HG02763 (cell line): ENCODE data around the gene NYAP1.

ENCODE experiments used
- ATAC-seq: cut with Tn5 transposase; IDR thresholded peaks from one replicate; pipeline ENCODE4 v1.9.1; 2021; ENCODE audit warnings: mild to moderate bottlenecking, moderate library complexity; ENCODE audit not compliant: unreplicated experiment

NYAP1 gene

GRCh38 chr7:100456562-100456961 is 27.2 kb upstream of the NYAP1 start:
- ATAC-seq = no peak

GRCh38 chr7:100457033-100457432 is 26.7 kb upstream of the NYAP1 start:
- no peak for ATAC-seq

- ATAC-seq = no peak
Measured at GRCh38 chr7:100464210-100464660, 19.5 kb upstream of the NYAP1 start, which contains the start of gene SPACDR. SPACDR (minus strand) TSS chr7:100464260; CDS start chr7:100464025, 235 bp downstream.

GRCh38 chr7:100464791-100465190 is 18.9 kb upstream of the NYAP1 start:
- no peak for ATAC-seq

- ATAC-seq = no peak
Measured at GRCh38 chr7:100465299-100465698, 18.4 kb upstream of the NYAP1 start.

- ATAC-seq = no peak
Measured at GRCh38 chr7:100465702-100466311, 17.9 kb upstream of the NYAP1 start.

- ATAC-seq = no peak
Measured at GRCh38 chr7:100466653-100467605, 16.8 kb upstream of the NYAP1 start.

GRCh38 chr7:100467638-100468373 is 15.9 kb upstream of the NYAP1 start:
- ATAC-seq = no peak

- ATAC-seq = peak; percentile 61
Measured at GRCh38 chr7:100469227-100470044, 14.3 kb upstream of the NYAP1 start.

GRCh38 chr7:100471021-100471420 is 12.7 kb upstream of the NYAP1 start:
- no peak for ATAC-seq

- ATAC-seq = no peak
Measured at GRCh38 chr7:100472121-100472851, 11.4 kb upstream of the NYAP1 start.

GRCh38 chr7:100472854-100473499 is 10.8 kb upstream of the NYAP1 start:
- ATAC-seq = no peak

- no peak for ATAC-seq
Measured at GRCh38 chr7:100475549-100475948, 8.2 kb upstream of the NYAP1 start.

- no peak for ATAC-seq
Measured at GRCh38 chr7:100476101-100476780, 7.5 kb upstream of the NYAP1 start.

- ATAC-seq = no peak
Measured at GRCh38 chr7:100476903-100477870, 6.5 kb upstream of the NYAP1 start.

GRCh38 chr7:100477871-100478267 is 5.9 kb upstream of the NYAP1 start:
- no peak for ATAC-seq

GRCh38 chr7:100478958-100479660 is 4.6 kb upstream of the NYAP1 start, which contains the start of gene TSC22D4:
TSC22D4 (minus strand) TSS chr7:100479214; CDS start chr7:100478038, 1,176 bp downstream.
- peak; percentile 53 for ATAC-seq
